Lower leg skin (tissue), 3 donors: ENCODE measurements around the gene TNFAIP8.

Experiments
- POLR2A ChIP-seq, 2 donors: fragments of 450-650 bp; IDR thresholded peaks; one replicate each; pipeline ENCODE4 v1.6.1; 2016 to 2017; ENCODE audit warnings: antibody characterized with exemption in 2 of 2, mild to moderate bottlenecking in 1 of 2, moderate library complexity in 1 of 2
- TF ChIP-seq, protein P1 (sequence below), 3 donors: fragments of 450-650 bp; IDR thresholded peaks; one replicate each; pipeline ENCODE4 v1.5.1; 2016; ENCODE audit warnings: antibody characterized with exemption in 3 of 3, mild to moderate bottlenecking in 3 of 3, moderate library complexity in 2 of 3

DNA sequence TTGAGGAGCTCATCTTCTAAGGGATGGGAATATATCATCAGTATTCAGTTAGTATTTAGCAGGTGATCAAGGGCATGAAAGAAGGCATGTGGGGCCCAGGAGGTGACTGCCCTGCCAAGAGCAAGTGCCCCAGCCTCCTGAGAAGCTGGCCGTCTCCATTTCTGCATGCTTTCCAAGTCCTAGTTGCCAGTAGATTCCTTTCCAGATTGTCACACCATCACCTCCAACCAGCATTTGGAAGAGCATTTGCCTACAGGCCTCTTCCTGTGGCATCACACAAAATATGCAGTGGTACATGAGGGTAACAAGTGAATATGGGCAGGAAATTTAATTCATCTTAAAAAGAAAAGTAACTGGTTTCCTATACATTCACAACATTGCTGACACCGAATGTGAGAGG is 7.5 kb downstream of the TNFAIP8 start:
- TF ChIP-seq, protein P1, sequence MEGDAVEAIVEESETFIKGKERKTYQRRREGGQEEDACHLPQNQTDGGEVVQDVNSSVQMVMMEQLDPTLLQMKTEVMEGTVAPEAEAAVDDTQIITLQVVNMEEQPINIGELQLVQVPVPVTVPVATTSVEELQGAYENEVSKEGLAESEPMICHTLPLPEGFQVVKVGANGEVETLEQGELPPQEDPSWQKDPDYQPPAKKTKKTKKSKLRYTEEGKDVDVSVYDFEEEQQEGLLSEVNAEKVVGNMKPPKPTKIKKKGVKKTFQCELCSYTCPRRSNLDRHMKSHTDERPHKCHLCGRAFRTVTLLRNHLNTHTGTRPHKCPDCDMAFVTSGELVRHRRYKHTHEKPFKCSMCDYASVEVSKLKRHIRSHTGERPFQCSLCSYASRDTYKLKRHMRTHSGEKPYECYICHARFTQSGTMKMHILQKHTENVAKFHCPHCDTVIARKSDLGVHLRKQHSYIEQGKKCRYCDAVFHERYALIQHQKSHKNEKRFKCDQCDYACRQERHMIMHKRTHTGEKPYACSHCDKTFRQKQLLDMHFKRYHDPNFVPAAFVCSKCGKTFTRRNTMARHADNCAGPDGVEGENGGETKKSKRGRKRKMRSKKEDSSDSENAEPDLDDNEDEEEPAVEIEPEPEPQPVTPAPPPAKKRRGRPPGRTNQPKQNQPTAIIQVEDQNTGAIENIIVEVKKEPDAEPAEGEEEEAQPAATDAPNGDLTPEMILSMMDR (IDR thresholded peaks at IDR 0.05) = no peak
- no peak for TF ChIP-seq POLR2A (IDR thresholded peaks at IDR 0.05)
